ENCODE results near the gene CYP3A7.
"Not testable (repeated sequence)": the region's sequence is repeated elsewhere in the genome, so short reads cannot be mapped to it uniquely, and the experiment has no call there.

Gene CYP3A7

DNA sequence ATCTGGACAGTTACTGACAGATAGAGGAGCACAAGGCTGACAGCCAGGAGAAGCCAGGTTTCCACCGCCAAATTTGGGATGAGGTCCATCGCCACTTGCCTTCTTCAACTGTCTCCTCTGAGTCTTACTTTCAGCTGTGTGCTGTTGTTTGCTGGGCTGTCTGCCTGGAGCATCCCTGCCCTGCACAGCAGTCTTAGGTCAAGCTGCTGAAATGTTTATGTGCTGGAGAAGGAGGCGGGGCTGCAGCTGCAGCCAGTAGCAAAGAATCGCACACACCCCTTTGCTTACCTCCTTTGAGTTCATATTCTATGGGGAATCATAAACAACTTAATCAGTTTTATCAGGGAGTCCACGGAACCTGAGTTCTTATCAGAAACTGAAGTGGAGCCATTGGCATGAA is 35.0 kb downstream of the CYP3A7 start:
- DNase-seq (ENCODE audit: low read depth in 2 of 2): no peak
- no peak overlapping the region for H3K4me3 ChIP-seq (replicated peaks in 1 of 2; ENCODE audit: low read depth in 2 of 2, low read length in 2 of 2)
- TF ChIP-seq, protein P1, sequence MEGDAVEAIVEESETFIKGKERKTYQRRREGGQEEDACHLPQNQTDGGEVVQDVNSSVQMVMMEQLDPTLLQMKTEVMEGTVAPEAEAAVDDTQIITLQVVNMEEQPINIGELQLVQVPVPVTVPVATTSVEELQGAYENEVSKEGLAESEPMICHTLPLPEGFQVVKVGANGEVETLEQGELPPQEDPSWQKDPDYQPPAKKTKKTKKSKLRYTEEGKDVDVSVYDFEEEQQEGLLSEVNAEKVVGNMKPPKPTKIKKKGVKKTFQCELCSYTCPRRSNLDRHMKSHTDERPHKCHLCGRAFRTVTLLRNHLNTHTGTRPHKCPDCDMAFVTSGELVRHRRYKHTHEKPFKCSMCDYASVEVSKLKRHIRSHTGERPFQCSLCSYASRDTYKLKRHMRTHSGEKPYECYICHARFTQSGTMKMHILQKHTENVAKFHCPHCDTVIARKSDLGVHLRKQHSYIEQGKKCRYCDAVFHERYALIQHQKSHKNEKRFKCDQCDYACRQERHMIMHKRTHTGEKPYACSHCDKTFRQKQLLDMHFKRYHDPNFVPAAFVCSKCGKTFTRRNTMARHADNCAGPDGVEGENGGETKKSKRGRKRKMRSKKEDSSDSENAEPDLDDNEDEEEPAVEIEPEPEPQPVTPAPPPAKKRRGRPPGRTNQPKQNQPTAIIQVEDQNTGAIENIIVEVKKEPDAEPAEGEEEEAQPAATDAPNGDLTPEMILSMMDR (IDR thresholded peaks at IDR 0.05; ENCODE audit: low read depth, low read length): no peak

DNA sequence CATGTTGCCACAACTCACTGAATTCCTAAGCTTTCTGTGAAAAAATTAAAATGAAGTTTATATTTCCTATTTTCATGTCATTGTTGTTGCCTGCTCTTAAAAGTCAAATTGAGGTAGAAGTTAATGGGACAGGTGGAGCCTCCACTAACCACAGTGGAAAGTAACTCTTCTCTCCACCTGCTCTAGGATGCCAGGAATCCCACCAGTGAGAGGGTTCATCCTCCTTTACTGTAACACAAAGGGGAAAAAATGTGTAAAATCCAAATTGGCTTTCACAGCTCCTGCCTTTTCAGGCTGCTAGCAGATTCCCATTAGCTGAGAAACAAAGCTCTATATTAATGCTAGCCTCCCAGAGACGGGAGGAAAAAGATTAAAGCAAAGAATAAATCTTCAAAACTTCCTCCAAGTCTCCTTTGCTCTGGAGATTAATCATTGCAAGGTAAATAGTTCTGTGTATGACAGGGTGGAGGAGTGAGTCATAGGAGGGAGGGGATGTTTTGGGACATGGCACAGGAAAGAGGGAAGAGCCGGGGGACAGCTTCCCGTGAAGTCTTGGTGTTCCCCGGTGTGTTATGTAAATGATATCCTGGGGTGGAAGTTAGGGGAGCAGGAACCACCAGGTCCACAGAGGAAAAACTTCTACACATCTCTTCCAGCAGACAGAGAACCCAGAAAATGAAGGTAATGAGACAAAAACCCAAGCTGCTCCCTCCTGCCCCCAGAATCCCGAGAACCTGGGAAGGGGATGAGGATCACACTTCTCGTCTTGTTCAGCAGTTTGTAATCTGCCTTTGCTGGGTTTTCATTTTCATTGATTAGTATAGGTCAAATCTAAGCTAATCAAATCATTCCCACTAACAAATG is 35.9 kb downstream of the CYP3A7 start:
- not testable (repeated sequence) for H3K4me3 ChIP-seq (replicated peaks in 1 of 2; ENCODE audit: low read depth in 2 of 2, low read length in 2 of 2)
- DNase-seq (ENCODE audit: low read depth in 2 of 2): peak in 1 of 2 donors; percentile 10

DNA sequence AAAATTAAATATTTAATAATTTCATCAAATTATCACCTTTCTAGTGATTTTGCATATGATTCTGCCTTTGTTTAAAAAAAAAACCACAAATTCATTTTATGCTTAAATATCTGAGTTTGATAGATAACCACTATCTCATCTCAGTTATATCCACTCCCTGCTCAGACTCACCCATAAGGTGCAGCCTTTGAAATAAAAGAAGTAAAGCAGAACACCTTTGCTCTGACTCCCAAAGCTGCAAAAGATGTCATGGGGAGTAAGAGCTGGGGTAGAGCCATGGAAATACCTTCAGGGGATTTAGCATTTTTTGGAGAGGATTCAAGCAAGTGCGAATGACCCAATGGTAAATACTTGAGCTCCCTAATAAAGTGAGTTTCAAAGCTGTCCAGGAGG is 40.1 kb downstream of the CYP3A7 start:
- TF ChIP-seq, protein P1 (IDR thresholded peaks at IDR 0.05; ENCODE audit: low read depth, low read length): no peak
- H3K4me3 ChIP-seq (replicated peaks in 1 of 2; ENCODE audit: low read depth in 2 of 2, low read length in 2 of 2): no peak overlapping the region
- no peak for DNase-seq (ENCODE audit: low read depth in 2 of 2)

DNA sequence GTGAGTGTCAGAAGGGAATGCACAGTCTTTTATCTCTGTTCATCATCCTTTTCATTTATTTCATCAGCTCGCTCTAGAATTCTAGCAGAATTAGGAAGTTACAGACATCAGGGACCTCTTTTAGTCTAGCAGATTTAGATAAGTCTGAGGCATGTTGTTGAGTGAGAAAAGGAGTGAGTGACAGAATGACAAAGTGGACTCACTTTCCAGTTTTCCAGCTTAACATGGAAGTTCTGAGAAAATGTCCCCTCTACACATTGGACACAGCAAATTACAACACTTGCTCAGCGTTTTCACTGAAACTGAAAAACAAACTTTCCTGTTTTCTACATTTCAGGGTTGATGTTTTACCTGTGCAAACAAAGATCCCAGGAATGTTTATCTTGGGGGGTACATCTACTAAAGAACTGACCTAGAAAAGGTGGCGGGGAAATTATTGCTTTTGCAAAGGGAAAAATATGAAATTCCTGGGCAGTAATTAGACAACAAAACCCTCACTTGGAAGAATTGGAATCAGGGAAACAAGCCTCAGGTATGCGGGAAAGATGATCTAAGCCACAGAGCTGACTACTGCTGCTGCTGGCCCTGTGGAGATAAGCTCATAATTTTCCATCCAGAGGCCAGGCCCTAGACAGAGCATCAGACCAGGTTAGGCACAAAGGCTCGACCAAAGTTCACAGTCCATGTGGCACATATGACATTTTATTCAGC is 40.6 kb downstream of the CYP3A7 start:
- TF ChIP-seq, protein P1 (IDR thresholded peaks at IDR 0.05; ENCODE audit: low read depth, low read length): no peak
- no peak for DNase-seq (ENCODE audit: low read depth in 2 of 2)
- no peak overlapping the region for H3K4me3 ChIP-seq (replicated peaks in 1 of 2; ENCODE audit: low read depth in 2 of 2, low read length in 2 of 2)

DNA sequence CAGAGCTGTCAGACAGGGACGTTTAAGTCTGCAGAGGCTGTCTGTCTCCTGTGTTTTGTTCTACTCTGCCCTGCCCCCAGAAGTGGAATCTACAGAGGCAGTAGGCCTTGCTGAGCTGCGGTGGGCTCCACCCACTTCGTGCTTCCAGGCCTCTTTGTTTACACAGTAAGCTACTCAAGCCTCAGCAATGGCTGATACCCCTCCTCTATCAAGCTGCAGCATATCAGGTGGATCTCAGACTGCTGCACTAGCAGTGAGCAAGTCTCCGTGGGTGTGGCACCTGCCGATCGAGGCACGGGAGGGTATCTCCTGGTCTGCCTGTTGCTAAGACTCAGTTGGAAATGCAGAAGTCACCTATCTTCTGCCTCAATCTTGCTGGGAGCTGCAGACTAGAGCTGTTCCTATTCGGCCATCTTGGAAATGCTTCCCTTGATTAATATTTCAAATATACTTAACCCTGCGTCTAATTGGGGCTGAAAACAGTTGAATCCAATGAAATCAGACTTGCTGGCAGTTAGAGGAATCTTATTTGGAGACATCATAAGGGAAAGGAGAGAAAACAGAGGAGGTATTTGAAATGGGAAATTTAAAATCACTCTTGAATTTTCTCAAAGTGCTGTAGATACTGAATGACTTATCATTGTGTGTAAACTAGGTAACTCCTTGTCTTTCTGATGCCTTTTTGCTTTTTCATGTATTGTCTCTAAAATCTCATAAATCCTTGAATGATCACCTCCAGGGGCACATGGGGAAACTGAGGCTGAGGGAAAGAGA is 41.4 kb downstream of the CYP3A7 start:
- H3K4me3 ChIP-seq (replicated peaks in 1 of 2; ENCODE audit: low read depth in 2 of 2, low read length in 2 of 2): no peak overlapping the region
- no peak for DNase-seq (ENCODE audit: low read depth in 2 of 2)
- TF ChIP-seq, protein P1 (IDR thresholded peaks at IDR 0.05; ENCODE audit: low read depth, low read length): no peak

DNA sequence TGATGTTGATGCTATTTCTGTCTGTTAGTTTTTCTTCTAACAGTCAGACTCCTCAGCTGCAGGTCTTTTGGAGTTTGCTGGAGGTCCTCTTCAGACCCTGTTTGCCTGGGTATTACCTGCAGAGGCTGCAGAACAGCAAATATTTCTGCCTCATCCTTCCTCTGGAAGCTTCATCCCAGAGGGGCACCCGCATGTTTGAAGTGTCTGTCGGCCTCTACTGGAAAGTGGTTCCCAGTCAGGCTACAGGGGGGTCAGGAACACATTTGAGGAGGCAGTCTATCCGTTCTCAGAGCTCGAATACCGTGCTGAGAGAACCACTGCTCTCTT is 41.9 kb downstream of the CYP3A7 start:
- no peak overlapping the region for H3K4me3 ChIP-seq (replicated peaks in 1 of 2; ENCODE audit: low read depth in 2 of 2, low read length in 2 of 2)
- DNase-seq (ENCODE audit: low read depth in 2 of 2): no peak
- TF ChIP-seq, protein P1 (IDR thresholded peaks at IDR 0.05; ENCODE audit: low read depth, low read length): no peak

DNA sequence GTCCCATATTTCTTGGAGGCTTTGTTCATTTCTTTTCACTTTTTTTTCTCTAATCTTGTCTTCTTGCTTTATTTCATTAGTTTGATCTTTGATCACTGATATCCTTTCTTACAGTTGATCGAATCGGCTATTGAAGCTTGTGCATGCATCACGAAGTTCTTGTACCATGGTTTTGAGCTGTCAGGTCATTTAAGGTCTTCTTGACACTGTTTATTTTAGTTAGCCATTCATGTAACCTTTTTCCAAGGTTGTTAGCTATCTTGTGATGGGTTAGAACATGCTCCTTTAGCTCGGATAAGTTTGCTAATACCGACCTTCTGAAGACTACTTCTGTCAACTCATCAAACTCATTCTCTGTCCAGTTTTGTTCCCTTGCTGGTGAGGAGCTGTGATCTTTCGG is 42.4 kb downstream of the CYP3A7 start:
- not testable (repeated sequence) for DNase-seq (ENCODE audit: low read depth in 2 of 2); H3K4me3 ChIP-seq (replicated peaks in 1 of 2; ENCODE audit: low read depth in 2 of 2, low read length in 2 of 2)

DNA sequence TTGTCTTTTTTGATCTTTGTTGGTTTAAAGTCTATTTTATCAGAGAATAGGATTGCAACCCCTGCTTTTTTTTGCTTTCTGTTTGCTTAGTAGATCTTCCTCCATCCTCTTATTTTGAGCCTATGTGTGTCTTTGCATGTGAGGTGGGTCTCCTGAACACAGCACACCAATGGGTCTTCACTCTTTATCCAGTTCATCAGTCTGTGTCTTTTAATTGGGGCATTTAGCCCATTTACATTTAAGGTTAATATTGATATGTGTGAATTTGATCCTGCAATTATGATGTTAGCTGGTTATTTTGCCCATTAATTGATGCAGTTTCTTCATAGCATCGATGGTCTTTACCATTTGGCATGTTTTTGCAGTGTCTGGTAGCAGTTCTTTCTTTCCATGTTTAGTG is 43.3 kb downstream of the CYP3A7 start:
- DNase-seq (ENCODE audit: low read depth in 2 of 2): not testable (repeated sequence)

DNA sequence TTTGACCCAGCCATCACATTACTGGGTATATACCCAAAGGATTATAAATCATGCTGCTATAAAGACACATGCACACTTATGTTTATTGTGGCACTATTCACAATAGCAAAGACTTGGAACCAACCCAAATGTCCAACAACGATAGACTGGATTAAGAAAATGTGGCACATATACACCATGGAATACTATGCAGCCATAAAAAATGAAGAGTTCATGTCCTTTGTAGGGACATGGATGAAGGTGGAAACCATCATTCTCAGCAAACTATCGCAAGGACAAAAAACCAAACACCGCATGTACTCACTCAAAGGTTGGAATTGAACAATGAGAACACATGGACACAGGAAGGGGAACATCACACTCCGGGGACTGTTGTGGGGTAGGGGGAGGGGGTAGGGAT is 44.1 kb downstream of the CYP3A7 start:
- H3K4me3 ChIP-seq (replicated peaks in 1 of 2; ENCODE audit: low read depth in 2 of 2, low read length in 2 of 2); DNase-seq (ENCODE audit: low read depth in 2 of 2): not testable (repeated sequence)

More for the DNA sequence above, 43.3 kb downstream of the CYP3A7 start:
- H3K4me3 ChIP-seq (replicated peaks in 1 of 2; ENCODE audit: low read depth in 2 of 2, low read length in 2 of 2): not testable (repeated sequence)

DNA sequence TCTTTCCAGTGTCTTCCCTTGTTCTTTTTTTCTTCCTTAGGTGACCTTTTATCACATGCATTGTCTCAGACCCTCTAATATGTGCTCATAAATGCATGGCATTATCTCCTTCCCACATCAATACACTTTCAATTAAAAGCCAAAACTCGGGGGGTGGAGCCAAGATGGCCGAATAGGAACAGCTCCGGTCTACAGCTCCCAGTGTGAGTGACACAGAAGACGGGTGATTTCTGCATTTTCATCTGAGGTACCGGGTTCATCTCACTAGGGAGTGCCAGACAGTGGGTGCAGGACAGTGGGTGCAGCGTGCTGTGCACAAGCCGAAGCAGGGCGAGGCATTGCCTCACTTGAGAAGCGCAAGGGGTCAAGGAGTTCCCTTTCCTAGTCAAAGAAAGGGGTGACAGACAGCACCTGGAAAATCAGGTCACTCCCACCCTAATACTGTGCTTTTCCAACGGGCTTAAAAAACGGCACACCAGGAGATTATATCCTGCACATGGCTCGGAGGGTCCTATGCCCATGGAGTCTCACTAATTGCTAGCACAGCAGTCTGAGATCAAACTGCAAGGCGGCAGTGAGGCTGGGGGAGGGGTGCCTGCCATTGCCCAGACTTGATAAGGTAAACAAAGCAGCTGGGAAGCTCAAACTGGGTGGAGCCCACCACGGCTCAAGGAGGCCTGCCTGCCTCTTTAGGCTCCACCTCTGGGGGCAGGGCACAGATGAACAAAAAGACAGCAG is 49.0 kb downstream of the CYP3A7 start:
- not testable (repeated sequence) for H3K4me3 ChIP-seq (replicated peaks in 1 of 2; ENCODE audit: low read depth in 2 of 2, low read length in 2 of 2); DNase-seq (ENCODE audit: low read depth in 2 of 2)
